DMS53 (cell line): Measurements from ENCODE around the gene HSPB1.
"Not testable (repeated sequence)": the region's sequence is repeated elsewhere in the genome, so short reads cannot be mapped to it uniquely, and the experiment has no call there.

ENCODE experiments used
- DNase-seq: peaks from one replicate; lab custom pipeline; 2025; lab: John Stamatoyannopoulos, UW

HSPB1 gene

GRCh38 chr7:76308874-76309273, 6.4 kb downstream of the HSPB1 start:
- not testable (repeated sequence) for DNase-seq

- DNase-seq = not testable (repeated sequence)
These were observed 7.0 kb downstream of the HSPB1 start for GRCh38 chr7:76309341-76310101.

- DNase-seq = peak; percentile 68
These were observed 7.9 kb downstream of the HSPB1 start for GRCh38 chr7:76310102-76310957.

GRCh38 chr7:76311838-76312237, 9.4 kb downstream of the HSPB1 start:
- not testable (repeated sequence) for DNase-seq

- peak; percentile 97 for DNase-seq
These were observed 11.7 kb downstream of the HSPB1 start for GRCh38 chr7:76314042-76314721.

GRCh38 chr7:76314740-76315139, 12.3 kb downstream of the HSPB1 start:
- DNase-seq = not testable (repeated sequence)

- DNase-seq = no peak
These were observed 12.9 kb downstream of the HSPB1 start for GRCh38 chr7:76315364-76315763.

- DNase-seq = no peak
These were observed 14.7 kb downstream of the HSPB1 start for GRCh38 chr7:76316984-76317781.

GRCh38 chr7:76317782-76318487, 15.5 kb downstream of the HSPB1 start:
- DNase-seq = peak; percentile 99

- DNase-seq = peak; percentile 92
These were observed 16.2 kb downstream of the HSPB1 start for GRCh38 chr7:76318488-76319353.

- no peak for DNase-seq
These were observed 22.6 kb downstream of the HSPB1 start for GRCh38 chr7:76325092-76325491.

GRCh38 chr7:76325811-76326210, 23.3 kb downstream of the HSPB1 start:
- DNase-seq = no peak

- no peak for DNase-seq
These were observed 24.3 kb downstream of the HSPB1 start for GRCh38 chr7:76326646-76327233.

- no peak for DNase-seq
These were observed 25.1 kb downstream of the HSPB1 start for GRCh38 chr7:76327610-76328009.

GRCh38 chr7:76328389-76328788, 25.9 kb downstream of the HSPB1 start:
- no peak for DNase-seq

GRCh38 chr7:76329479-76329878, 27.0 kb downstream of the HSPB1 start:
- no peak for DNase-seq

GRCh38 chr7:76330261-76330660, 27.8 kb downstream of the HSPB1 start:
- DNase-seq = no peak

GRCh38 chr7:76330673-76331072, 28.2 kb downstream of the HSPB1 start:
- DNase-seq = no peak

GRCh38 chr7:76332078-76332477, 29.6 kb downstream of the HSPB1 start:
- DNase-seq = peak; percentile 93
